Right lobe of liver (tissue), 4 donors: Measurements from ENCODE around the gene FHL1.

Experiments used
- POLR2A ChIP-seq: fragments of 450-650 bp; IDR thresholded peaks from one replicate; pipeline ENCODE4 v1.6.1; 2017; ENCODE audit warnings: antibody characterized with exemption, mild to moderate bottlenecking
- TF ChIP-seq, protein P1 (sequence below), 4 donors: fragments of 200-600 bp in 3 of 4; fragments of 450-650 bp in 1 of 4; IDR thresholded peaks; one replicate each; pipeline versions ENCODE4 v1.5.1 to v1.8.0; 2016 to 2022; ENCODE audit warnings: antibody characterized with exemption in 4 of 4, mild to moderate bottlenecking in 2 of 4
- donor health status: DM: no; HTN: no; CAD: no.
- donor health status: DM: no; HTN: no; CAD: no.
- donor health status: DM: no; HTN: yes; CAD: no.

DNA sequence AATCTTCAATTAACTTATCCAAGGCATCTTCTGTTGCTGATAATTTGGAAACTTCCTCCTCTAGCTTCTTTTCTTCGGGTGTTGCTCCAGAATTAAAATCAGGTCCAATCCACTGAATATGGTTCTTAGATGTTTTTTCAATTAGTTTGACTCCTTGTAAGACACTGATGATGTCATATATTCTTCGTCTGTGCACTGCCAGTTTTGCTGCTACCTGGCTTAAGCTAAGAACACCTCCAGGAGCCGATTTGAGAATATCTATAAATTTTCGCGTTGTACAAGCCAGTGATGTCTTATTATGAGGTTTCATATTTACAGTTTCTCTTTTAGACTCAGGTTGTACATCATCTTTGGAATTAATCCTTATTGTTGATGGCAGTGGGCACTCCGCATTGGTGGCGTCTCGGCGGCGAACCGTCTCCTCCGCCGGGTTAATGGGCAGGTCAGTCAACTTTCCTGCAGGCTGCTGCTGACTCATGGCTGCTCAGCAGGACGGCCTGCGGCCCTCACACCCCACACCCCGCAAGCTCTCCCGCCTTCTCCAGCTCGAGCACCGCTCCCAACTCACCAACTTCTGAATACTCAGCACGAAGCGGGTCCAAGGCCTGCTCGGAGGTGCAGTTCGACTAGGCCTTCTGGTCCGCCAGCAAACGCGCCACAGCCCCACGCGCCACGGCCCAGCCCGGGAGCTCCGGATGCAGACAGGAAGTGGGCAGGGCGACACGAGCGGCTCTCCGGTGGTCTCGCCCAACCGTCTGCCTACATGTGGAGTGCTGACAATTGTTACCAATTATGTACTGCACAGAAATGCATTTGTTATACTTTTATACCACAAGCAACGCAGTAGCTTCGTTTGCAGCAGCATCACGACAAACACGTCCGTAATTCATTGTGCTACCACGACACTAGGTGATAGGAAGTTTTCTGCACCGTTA, 49.2 kb upstream of the FHL1 start:
- TF ChIP-seq, protein P1, sequence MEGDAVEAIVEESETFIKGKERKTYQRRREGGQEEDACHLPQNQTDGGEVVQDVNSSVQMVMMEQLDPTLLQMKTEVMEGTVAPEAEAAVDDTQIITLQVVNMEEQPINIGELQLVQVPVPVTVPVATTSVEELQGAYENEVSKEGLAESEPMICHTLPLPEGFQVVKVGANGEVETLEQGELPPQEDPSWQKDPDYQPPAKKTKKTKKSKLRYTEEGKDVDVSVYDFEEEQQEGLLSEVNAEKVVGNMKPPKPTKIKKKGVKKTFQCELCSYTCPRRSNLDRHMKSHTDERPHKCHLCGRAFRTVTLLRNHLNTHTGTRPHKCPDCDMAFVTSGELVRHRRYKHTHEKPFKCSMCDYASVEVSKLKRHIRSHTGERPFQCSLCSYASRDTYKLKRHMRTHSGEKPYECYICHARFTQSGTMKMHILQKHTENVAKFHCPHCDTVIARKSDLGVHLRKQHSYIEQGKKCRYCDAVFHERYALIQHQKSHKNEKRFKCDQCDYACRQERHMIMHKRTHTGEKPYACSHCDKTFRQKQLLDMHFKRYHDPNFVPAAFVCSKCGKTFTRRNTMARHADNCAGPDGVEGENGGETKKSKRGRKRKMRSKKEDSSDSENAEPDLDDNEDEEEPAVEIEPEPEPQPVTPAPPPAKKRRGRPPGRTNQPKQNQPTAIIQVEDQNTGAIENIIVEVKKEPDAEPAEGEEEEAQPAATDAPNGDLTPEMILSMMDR (IDR thresholded peaks at IDR 0.05): no peak
- no peak for TF ChIP-seq POLR2A
